Ovary (tissue), 3 donors: Measurements from ENCODE around the gene TANC1.

Experiments
- EP300 ChIP-seq: sonication (generic); formaldehyde crosslinking; IDR thresholded peaks from one replicate; pipeline ENCODE4 v1.6.1; 2017; ENCODE audit warnings: antibody characterized with exemption
- POLR2A ChIP-seq: fragments of 450-650 bp; IDR thresholded peaks from one replicate; pipeline ENCODE4 v1.6.1; 2017; ENCODE audit warnings: antibody characterized with exemption, mild to moderate bottlenecking, moderate library complexity
- TF ChIP-seq, protein P1 (sequence below), 3 donors: fragments of 450-650 bp in 2 of 3; fragments of 200-600 bp in 1 of 3; IDR thresholded peaks; one replicate each; pipeline versions ENCODE4 v1.5.1 to v1.8.0; 2016 to 2022; ENCODE audit warnings: antibody characterized with exemption in 3 of 3, mild to moderate bottlenecking in 1 of 3
- donor health status: DM: no; HTN: no; CAD: no.

DNA sequence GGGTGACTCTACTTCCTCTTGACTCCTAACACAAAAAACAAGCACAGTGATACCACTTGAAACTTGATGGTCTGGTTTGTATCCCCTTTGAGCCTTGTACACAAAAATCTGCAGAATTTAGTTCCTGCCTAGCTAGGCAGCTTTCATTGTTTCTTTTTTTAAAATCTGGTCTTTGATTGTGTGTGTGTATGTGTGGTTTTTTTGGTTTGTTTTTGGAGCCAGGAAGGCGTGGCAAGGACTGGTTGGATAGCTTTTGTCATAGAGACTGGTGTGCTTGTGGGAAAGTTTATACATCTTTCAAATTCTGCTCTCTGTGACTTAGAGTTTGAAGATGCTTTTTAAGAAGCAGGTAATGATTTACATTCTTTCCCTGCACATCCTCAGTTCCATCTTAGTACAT lies 127.4 kb downstream of the TANC1 start:
- TF ChIP-seq, protein P1, sequence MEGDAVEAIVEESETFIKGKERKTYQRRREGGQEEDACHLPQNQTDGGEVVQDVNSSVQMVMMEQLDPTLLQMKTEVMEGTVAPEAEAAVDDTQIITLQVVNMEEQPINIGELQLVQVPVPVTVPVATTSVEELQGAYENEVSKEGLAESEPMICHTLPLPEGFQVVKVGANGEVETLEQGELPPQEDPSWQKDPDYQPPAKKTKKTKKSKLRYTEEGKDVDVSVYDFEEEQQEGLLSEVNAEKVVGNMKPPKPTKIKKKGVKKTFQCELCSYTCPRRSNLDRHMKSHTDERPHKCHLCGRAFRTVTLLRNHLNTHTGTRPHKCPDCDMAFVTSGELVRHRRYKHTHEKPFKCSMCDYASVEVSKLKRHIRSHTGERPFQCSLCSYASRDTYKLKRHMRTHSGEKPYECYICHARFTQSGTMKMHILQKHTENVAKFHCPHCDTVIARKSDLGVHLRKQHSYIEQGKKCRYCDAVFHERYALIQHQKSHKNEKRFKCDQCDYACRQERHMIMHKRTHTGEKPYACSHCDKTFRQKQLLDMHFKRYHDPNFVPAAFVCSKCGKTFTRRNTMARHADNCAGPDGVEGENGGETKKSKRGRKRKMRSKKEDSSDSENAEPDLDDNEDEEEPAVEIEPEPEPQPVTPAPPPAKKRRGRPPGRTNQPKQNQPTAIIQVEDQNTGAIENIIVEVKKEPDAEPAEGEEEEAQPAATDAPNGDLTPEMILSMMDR (IDR thresholded peaks at IDR 0.05): no peak
- TF ChIP-seq POLR2A: no peak
- TF ChIP-seq EP300: no peak
